Gastroesophageal sphincter (tissue), 3 donors: ENCODE data around the gene TIMM17B.

ENCODE experiments used
- POLR2A ChIP-seq, 2 donors: fragments of 450-650 bp; IDR thresholded peaks; one replicate each; pipeline ENCODE4 v1.6.1; 2017; ENCODE audit warnings: antibody characterized with exemption in 2 of 2, mild to moderate bottlenecking in 2 of 2, moderate library complexity in 1 of 2
- TF ChIP-seq, protein P1 (sequence below), 4 experiments: fragments of 200-600 bp in 2 of 4; fragments of 450-650 bp in 2 of 4; sonication (generic) in 1 of 4; IDR thresholded peaks; one replicate each; pipeline ENCODE4 v1.5.1; 2017 to 2019; ENCODE audit warnings: antibody characterized with exemption in 4 of 4, mild to moderate bottlenecking in 2 of 4, moderate library complexity in 2 of 4

DNA sequence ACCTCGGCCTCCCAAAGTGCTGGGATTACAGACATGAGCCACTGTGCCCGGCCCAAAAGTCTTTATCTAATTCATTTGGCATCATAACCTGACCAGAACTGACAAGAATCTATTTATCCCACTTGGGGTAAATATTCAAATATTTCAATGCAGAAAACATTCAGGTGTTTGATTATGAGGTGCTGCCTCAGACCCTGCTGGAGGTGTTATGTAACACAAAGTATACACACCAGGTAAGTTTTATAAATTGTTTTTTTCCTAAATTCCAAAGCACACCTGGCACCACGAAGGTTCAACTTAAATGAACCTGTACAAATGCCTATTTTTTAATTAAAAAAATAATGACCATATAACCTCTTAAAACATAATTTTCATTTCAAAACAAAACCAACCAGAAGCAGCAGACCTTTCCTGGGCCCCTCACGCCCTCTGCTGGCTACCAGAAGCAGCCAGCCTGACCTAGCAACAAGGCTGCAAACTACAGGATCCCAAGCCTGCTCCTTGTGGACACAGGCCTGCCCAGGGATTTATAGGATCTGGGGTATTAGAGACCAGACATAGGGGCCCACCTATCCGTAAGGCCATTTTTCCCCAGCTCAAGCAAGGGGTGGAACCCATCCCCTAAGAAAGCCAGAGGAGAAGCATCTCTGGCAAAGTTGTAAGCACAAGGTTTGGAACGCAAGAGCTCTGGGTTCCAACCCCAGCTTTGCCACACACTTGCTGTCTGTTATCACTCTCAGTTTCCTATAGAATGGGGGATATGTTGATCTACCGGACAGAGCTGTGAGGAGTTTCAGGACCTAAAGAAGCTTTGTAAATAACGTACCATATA is 48.2 kb upstream of the TIMM17B start:
- TF ChIP-seq, protein P1, sequence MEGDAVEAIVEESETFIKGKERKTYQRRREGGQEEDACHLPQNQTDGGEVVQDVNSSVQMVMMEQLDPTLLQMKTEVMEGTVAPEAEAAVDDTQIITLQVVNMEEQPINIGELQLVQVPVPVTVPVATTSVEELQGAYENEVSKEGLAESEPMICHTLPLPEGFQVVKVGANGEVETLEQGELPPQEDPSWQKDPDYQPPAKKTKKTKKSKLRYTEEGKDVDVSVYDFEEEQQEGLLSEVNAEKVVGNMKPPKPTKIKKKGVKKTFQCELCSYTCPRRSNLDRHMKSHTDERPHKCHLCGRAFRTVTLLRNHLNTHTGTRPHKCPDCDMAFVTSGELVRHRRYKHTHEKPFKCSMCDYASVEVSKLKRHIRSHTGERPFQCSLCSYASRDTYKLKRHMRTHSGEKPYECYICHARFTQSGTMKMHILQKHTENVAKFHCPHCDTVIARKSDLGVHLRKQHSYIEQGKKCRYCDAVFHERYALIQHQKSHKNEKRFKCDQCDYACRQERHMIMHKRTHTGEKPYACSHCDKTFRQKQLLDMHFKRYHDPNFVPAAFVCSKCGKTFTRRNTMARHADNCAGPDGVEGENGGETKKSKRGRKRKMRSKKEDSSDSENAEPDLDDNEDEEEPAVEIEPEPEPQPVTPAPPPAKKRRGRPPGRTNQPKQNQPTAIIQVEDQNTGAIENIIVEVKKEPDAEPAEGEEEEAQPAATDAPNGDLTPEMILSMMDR (IDR thresholded peaks at IDR 0.05): peak in 3 of 4 experiments; percentile 32 to 70 (median 38)
- no peak for TF ChIP-seq POLR2A (IDR thresholded peaks at IDR 0.05)
